BLaER1 treated with 17β-estradiol and CSF1 and Interleukin-3, amounts not matched to agents 10 nM and 100 nM (cell line): ENCODE data around the gene TTC1.
A peak's percentile ranks its signal among the peaks of the same experiment; 100 is the strongest.

Source experiments
- H3K27ac ChIP-seq, 11 experiments: shearing (Covaris generic); formaldehyde crosslinking; 2 replicates each; pipeline ENCODE4 v1.8.1; 2022
- H3K27me3 ChIP-seq, 11 experiments: shearing (Covaris generic); formaldehyde crosslinking; 2 replicates each; pipeline ENCODE4 v1.8.1; 2022
- H3K36me3 ChIP-seq, 11 experiments: shearing (Covaris generic); formaldehyde crosslinking; 2 replicates each; pipeline ENCODE4 v1.8.1; 2022
- H3K4me1 ChIP-seq, 10 experiments: shearing (Covaris generic); formaldehyde crosslinking; 2 replicates each; pipeline ENCODE4 v1.8.1; 2022
- H3K4me2 ChIP-seq, 11 experiments: shearing (Covaris generic); formaldehyde crosslinking; 2 replicates each; pipeline ENCODE4 v1.8.1; 2022
- H3K4me3 ChIP-seq, 10 experiments: shearing (Covaris generic); formaldehyde crosslinking; 2 replicates each; pipeline ENCODE4 v1.8.1; 2022
- H3K9ac ChIP-seq, 11 experiments: shearing (Covaris generic); formaldehyde crosslinking; 2 replicates each; pipeline ENCODE4 v1.8.1; 2022
- H3K9me3 ChIP-seq, 11 experiments: shearing (Covaris generic); formaldehyde crosslinking; replicated peaks in 1 of 11; 2 replicates each; pipeline ENCODE4 v1.8.1; 2022
- H4K20me1 ChIP-seq, 11 experiments: shearing (Covaris generic); formaldehyde crosslinking; 2 replicates each; pipeline ENCODE4 v1.8.1; 2022
- Cebpa-rat ChIP-seq, 11 experiments: shearing (Covaris generic); IDR thresholded peaks; 2 replicates each; pipeline ENCODE4 v1.8.1; 2022

Gene TTC1

DNA sequence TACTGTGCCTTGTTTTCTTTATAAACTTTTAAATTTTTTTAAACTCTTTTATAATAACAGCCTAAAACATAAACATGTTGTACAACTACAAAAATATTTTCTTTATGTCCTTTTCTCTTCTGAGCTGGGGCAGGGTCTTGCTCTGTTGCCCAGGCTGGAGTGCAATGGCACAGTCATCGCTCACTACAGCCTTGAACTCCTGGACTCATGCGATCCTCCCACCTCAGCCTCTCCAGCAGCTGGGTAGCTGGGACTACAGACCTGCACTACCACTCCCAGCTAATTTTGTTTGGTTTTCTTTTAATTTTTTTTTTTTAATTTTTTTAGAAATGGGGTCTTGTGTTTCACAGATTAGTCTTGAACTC is 31.5 kb downstream of the TTC1 start:
- Histone ChIP-seq H3K9ac (no peak overlapping the region), H3K36me3 (peaks cover 78 to 99% (median 83%) of the 10 kb centered on the region in 11 experiments), H4K20me1 (no peaks in the 10 kb centered on the region), H3K4me3 (no peak overlapping the region), H3K4me1 (peaks cover 0 to 24% (median 0%) of the 10 kb centered on the region in 10 experiments; a peak in 9 of 20 replicates), H3K27ac (no peak overlapping the region), H3K9me3 (no peaks in the 10 kb centered on the region), H3K4me2 (no peak overlapping the region), H3K27me3 (no peaks in the 10 kb centered on the region)
- TF ChIP-seq Cebpa-rat (IDR thresholded peaks at IDR 0.05): no peak

DNA sequence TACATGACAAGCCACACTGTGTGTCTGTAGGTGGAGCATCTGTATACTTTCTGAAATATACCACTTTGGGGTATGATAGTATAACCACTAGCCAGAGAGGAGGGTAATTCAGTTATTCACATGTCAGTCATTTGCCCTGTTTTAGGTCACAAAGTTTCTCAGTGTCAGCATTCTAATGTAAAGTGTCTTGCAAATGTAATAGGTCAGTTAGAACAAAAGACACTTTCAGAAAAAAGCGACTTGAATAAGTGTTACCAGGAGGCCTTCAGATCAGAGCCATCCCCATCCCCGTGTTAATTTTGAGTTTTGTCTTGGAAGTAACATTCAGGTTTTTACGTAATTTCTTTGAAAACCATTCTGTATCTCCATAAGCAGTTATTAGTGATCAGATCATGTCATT is 33.7 kb downstream of the TTC1 start:
- H3K4me2 ChIP-seq: no peak overlapping the region
- peaks cover 70 to 99% (median 82%) of the 10 kb centered on the region in 11 experiments for H3K36me3 ChIP-seq
- no peak overlapping the region for H3K4me3 ChIP-seq
- H4K20me1 ChIP-seq: no peaks in the 10 kb centered on the region
- no peak overlapping the region for H3K9ac ChIP-seq
- no peak for TF ChIP-seq Cebpa-rat (IDR thresholded peaks at IDR 0.05)
- no peaks in the 10 kb centered on the region for H3K9me3 ChIP-seq
- no peaks in the 10 kb centered on the region for H3K27me3 ChIP-seq
- H3K27ac ChIP-seq: no peak overlapping the region
- H3K4me1 ChIP-seq: peaks cover 0 to 34% (median 0%) of the 10 kb centered on the region in 10 experiments; a peak in 9 of 20 replicates

- H3K27ac ChIP-seq: peak overlapping the region in 4 of 11 experiments; percentile 35 to 66 (median 52); a peak in 7 of 22 replicates
- H3K36me3 ChIP-seq: peaks cover 71 to 99% (median 82%) of the 10 kb centered on the region in 11 experiments
- peaks cover 0 to 34% (median 0%) of the 10 kb centered on the region in 10 experiments; a peak in 9 of 20 replicates for H3K4me1 ChIP-seq
- H4K20me1 ChIP-seq: no peaks in the 10 kb centered on the region
- peak overlapping the region in 4 of 11 experiments; percentile 49 to 82 (median 69); a peak in 8 of 22 replicates for H3K4me2 ChIP-seq
- no peaks in the 10 kb centered on the region for H3K9me3 ChIP-seq
- H3K4me3 ChIP-seq: no peak overlapping the region
- no peaks in the 10 kb centered on the region for H3K27me3 ChIP-seq
- H3K9ac ChIP-seq: peak overlapping the region in 1 of 11 experiments; percentile 15; a peak in 1 of 22 replicates
- TF ChIP-seq Cebpa-rat (IDR thresholded peaks at IDR 0.05): no peak
These were observed 35.5 kb downstream of the TTC1 start for GRCh38 chr5:160044391-160044804.

DNA sequence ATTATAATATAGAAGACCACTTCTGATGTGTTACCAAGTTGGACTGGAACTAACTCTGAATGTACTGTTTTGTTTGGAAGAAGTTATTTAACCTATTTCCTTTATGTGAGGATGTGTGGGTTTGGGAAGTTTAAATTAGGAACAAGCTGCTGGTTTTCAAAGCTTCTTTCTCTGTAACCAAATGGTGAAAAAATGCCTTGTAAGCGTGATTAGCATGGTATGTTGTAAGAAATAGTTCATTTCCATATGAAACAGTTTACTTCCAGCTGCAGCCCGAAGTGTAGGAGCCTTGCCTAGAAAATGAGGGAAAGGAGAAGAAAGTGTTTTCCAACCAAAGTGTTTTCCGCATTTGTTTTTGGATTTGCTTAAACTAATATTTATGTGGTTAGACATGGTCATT is 36.0 kb downstream of the TTC1 start:
- Histone ChIP-seq H3K27ac (peak overlapping the region in 4 of 11 experiments; percentile 35 to 66 (median 52); a peak in 6 of 22 replicates), H3K4me1 (peaks cover 0 to 34% (median 0%) of the 10 kb centered on the region in 10 experiments; a peak in 9 of 20 replicates), H3K27me3 (no peaks in the 10 kb centered on the region), H3K4me2 (peak overlapping the region in 5 of 11 experiments; percentile 5 to 82 (median 62); a peak in 9 of 22 replicates), H3K9me3 (no peaks in the 10 kb centered on the region), H3K4me3 (no peak overlapping the region), H3K9ac (peak overlapping the region in 2 of 11 experiments; percentile 15 to 53; a peak in 2 of 22 replicates), H4K20me1 (no peaks in the 10 kb centered on the region), H3K36me3 (peaks cover 71 to 99% (median 82%) of the 10 kb centered on the region in 11 experiments)
- TF ChIP-seq Cebpa-rat (IDR thresholded peaks at IDR 0.05): no peak

- Histone ChIP-seq H3K4me1 (peaks cover 0 to 34% (median 0%) of the 10 kb centered on the region in 10 experiments; a peak in 9 of 20 replicates), H3K36me3 (peaks cover 72 to 99% (median 82%) of the 10 kb centered on the region in 11 experiments), H3K9me3 (no peaks in the 10 kb centered on the region), H3K9ac (no peak overlapping the region), H3K4me2 (no peak overlapping the region), H3K27ac (no peak overlapping the region), H4K20me1 (no peaks in the 10 kb centered on the region), H3K27me3 (no peaks in the 10 kb centered on the region), H3K4me3 (no peak overlapping the region)
- TF ChIP-seq Cebpa-rat (IDR thresholded peaks at IDR 0.05): no peak
These were observed 38.5 kb downstream of the TTC1 start for GRCh38 chr5:160047423-160047822.

DNA sequence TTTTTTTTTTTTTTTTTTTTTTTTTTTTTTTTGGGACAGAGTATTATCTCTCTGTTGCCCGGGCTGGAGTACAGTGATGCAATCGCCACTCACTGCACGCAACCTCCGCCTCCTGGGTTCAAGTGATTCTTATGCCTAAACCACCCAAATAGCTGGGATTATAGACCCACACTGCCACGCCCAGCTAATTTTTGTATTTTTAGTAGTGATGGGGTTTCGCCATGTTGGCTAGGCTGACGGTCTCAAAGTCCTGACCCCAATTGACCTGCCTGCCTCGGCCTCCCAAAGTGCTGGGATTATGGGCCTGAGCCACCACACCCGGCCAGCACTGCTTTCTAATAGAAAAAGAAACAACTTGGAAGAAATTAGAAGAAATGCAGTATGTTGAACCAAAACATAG is 39.2 kb downstream of the TTC1 start:
- Histone ChIP-seq H3K36me3 (peaks cover 75 to 99% (median 82%) of the 10 kb centered on the region in 11 experiments), H3K9ac (no peak overlapping the region), H3K27ac (no peak overlapping the region), H3K4me1 (peaks cover 0 to 40% (median 0%) of the 10 kb centered on the region in 10 experiments; a peak in 9 of 20 replicates), H3K9me3 (no peaks in the 10 kb centered on the region), H4K20me1 (no peaks in the 10 kb centered on the region), H3K27me3 (no peaks in the 10 kb centered on the region), H3K4me2 (no peak overlapping the region), H3K4me3 (no peak overlapping the region)
- no peak for TF ChIP-seq Cebpa-rat (IDR thresholded peaks at IDR 0.05)

- Histone ChIP-seq H3K9me3 (no peaks in the 10 kb centered on the region), H3K4me1 (peaks cover 0 to 32% (median 0%) of the 10 kb centered on the region in 10 experiments; a peak in 9 of 20 replicates), H3K4me2 (no peak overlapping the region), H3K4me3 (no peak overlapping the region), H3K27ac (no peak overlapping the region), H3K27me3 (no peaks in the 10 kb centered on the region), H4K20me1 (no peaks in the 10 kb centered on the region), H3K9ac (no peak overlapping the region), H3K36me3 (peaks cover 78 to 99% (median 84%) of the 10 kb centered on the region in 11 experiments)
- no peak for TF ChIP-seq Cebpa-rat (IDR thresholded peaks at IDR 0.05)
These were observed 40.2 kb downstream of the TTC1 start for GRCh38 chr5:160049099-160049498.

DNA sequence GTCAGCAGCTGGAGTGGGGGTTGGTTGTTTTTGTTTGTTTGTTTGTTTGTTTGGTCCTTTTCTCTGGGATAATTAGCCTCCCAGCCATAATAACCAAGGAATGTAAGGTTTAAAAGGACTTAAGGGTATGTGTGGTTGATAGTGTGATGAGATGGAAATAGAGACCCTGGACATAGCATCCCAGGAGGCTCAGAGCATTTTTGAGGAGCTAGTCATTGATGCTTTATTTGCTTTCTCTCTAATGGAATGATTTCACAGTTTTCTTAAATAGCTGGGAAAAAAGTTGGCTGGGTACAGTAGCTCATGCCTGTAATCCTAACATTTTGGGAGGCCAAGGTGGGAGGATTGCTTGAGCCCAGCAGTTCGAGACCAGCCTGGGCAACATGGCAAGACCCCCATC is 45.1 kb downstream of the TTC1 start:
- no peak for TF ChIP-seq Cebpa-rat (IDR thresholded peaks at IDR 0.05)
- peaks cover 0 to 9% (median 0%) of the 10 kb centered on the region in 10 experiments; a peak in 1 of 20 replicates for H3K4me1 ChIP-seq
- H4K20me1 ChIP-seq: no peaks in the 10 kb centered on the region
- H3K36me3 ChIP-seq: peaks cover 96 to 100% (median 99%) of the 10 kb centered on the region in 11 experiments
- H3K27me3 ChIP-seq: no peaks in the 10 kb centered on the region
- H3K9ac ChIP-seq: no peak overlapping the region
- H3K27ac ChIP-seq: no peak overlapping the region
- peaks cover 0 to 23% (median 18%) of the 10 kb centered on the region in 11 experiments; a peak in 20 of 22 replicates for H3K9me3 ChIP-seq
- H3K4me2 ChIP-seq: no peak overlapping the region
- H3K4me3 ChIP-seq: no peak overlapping the region

DNA sequence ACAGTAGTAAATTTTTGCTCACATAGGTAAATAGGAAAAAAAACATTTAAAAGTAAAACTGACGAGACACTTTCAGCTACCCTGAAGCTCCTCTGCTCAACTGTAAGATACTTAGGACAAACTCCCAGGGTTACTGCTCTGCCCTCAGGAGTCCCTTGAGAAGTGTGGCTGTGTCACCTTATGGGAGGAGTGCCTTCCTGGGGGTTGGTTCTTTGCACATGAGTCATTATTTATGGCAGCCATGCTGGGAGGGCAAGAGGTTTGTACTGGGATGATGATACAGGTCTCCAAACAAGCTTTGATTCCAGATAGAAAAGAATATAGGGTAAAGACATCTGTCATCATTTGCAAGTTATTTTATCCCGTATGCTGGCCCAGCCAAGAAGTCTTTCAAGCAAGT is 45.9 kb downstream of the TTC1 start:
- Histone ChIP-seq H3K27me3 (no peaks in the 10 kb centered on the region), H3K9me3 (peaks cover 0 to 25% (median 20%) of the 10 kb centered on the region in 11 experiments; a peak in 20 of 22 replicates)
- TF ChIP-seq Cebpa-rat (IDR thresholded peaks at IDR 0.05): no peak

More for the DNA sequence above, 45.9 kb downstream of the TTC1 start:
- Histone ChIP-seq H3K36me3 (peaks cover 96 to 100% (median 99%) of the 10 kb centered on the region in 11 experiments), H3K9ac (no peak overlapping the region), H3K4me1 (peaks cover 0 to 9% (median 0%) of the 10 kb centered on the region in 10 experiments; a peak in 1 of 20 replicates), H4K20me1 (no peaks in the 10 kb centered on the region), H3K27ac (no peak overlapping the region), H3K4me2 (no peak overlapping the region), H3K4me3 (no peak overlapping the region)
